HG03108 (cell line): ENCODE measurements around the gene DDHD1.

Experiments used
- ATAC-seq: cut with Tn5 transposase; IDR thresholded peaks from one replicate; pipeline ENCODE4 v1.9.1; 2021; ENCODE audit warnings: moderate library complexity; ENCODE audit not compliant: unreplicated experiment

DDHD1 gene

DNA sequence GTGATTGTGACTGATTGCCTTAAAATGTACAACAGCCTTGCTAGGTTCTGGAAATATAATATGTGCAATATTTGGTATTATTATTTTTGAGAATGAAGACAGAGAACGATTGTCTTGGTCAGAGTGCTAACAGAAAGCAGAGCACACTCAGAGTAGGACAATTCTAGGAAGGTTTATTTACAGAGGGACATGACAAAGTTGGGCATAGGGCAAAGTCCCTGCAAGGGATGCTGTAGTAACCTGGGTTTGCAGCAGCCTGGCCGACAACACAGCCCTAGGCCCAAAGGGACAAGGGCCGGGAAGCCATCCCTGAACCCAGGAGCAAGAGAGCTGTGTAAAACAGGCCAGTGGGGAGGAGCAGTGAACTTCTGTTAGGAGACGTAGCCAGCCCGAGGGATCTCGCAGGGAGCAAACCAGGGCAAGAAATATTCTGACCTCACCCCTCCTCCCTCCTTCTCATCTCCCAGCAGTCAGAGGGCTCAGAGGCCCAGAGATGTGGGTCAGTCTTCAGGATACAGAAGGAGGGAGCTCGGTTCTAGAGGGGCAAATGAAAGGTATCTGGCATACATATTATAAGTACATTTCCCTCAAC, 151.2 kb downstream of the DDHD1 start:
- ATAC-seq = no peak

DNA sequence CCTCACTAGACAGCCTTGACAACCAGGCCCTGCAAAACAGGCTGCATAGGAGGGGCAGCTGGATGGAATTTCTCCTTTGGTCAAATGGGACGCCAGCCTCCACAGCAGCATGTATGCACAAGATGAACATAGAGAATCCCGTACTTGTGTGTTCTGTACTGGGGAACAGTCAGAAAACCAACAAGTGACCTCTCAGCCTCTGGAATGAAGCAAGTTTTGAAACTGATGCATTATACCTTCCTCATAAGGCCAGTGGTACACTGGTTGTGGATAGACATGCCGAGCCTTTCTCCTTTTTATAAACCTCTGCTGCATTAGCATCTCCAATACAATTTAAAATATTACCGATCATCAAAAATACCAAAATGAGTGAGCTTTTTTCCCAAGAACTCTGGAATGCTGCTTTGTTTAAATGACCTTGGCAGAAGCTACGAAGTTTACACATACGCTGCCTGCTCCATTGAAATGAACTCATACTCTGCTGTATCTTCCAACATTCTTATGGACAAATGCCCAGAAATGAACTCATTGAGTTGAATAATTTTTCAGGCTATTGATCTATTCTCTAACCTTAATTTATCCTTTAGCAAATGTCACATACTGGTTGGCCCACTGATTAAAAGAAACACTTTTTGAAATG, 154.6 kb downstream of the DDHD1 start:
- no peak for ATAC-seq

DNA sequence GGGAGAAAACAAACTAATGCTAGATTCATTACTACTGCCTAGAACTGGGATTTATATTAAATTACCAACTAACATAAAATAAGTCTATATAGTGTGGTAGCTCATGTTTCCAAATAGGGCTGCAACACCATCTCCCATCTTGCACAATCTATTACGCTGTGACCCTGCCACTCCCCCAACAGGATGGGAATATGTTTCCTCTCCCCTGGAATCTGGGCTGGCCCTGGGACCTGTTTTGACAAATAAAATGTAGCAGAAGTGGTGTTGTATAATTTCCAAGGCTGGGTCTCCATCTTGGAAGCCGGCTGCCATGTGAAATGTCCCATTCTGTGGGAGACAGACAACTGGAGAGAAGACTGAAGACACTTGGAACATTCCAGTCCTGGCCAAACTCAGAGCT, 156.6 kb downstream of the DDHD1 start:
- ATAC-seq = no peak

DNA sequence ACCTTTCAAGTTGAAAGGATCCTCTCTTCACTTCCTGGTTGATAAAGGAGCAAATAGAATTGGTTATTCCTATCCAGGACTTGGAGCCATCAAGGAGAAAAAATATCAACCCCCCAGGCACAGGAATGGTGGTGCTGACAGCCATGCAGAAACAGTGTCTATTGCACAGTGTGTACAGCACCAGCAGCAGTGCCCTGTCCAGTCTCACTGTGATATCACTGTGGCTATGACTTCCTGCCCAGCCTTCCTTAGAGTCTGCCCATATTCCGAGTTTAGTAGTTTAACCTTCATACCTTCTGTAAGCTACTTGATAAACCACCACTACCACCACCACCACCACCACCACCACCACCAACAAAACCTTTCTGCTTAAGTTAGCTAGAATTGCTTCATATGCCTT, 157.1 kb downstream of the DDHD1 start:
- ATAC-seq = no peak

DNA sequence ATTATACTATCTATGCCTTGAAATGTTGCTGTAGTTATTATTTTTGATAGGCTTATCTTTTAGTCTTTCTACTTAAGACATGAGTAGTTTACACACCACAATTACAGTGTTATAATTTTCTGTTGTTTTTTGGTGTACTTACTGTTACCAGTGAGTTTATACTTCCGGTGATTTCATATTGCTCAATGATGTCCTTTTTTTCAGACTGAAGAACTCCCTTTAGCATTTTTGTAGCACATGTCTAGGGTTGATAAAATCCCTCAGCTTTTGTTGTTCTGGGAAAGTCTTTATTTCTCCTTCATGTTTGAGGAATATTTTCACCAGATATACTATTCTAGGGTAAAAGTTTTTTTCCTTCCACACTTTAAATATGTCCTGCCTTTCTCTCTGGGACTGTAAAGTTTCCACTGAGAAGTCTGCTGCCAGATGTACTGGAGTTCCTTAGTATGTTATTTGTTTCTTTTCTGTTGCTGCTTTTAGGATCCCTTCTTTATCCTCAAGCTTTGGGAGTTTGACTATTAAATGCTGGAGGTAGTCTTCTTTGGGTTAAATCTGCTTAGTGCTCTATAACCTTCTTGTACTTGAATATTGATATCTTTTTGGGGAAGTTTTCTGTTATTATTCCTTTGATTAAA, 160.8 kb downstream of the DDHD1 start:
- no peak for ATAC-seq

DNA sequence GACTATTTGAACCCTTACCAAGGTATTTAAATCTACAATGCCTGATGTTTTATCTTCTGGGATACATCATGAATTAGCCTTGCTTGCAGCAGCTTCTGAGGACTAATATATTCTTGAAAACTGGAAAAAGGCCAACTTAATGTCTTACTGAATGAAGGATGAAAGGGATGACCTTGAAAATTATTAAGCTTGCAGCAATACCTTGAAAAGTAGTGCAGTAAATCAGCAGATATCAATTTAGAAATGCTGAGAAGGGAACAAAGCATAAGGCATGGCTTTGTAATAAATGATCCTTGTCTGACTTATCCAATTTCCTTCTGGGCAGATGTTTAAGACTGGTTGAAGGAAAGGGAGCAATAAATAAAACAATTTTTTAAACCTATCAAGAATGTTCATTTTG, 165.0 kb downstream of the DDHD1 start:
- ATAC-seq = no peak

DNA sequence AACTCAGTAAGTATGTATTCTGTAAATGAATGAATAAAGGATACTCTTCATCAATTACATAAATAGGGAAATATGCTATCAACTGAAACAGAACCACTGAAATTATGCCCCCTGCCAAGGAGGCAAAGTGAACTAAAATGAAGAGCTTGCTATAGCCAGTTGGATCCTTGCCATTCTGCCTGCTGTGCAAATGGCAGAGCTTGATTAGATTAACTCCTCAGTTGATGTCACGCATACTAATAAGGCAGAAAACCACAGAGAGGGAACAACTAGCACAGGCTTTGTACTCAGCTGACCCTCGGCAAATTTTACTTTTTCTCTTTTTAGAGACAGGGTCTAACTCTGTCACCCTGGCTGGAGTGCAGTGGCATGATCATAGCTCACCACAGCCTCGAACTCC, 165.6 kb downstream of the DDHD1 start:
- ATAC-seq = no peak

DNA sequence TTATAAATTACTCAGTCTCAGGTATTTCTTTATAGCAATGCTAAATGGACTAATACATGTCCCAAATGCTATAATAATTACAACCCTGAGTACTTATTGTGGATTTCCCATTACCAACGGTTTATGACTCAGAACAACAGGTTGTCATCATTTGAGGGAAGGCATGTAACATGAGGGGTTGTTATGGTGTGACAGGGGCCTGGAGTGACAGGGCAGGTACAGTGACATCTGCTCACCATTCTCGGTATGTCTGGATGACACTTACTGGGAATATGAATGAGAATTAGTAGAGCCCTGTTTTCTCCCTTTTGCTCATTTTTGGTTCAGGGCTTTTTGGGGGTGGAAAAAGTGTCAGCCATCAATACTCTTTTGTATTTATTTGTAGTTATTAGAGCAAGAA, 166.1 kb downstream of the DDHD1 start:
- ATAC-seq = no peak
